IMR-90 (cell line): ENCODE measurements around the gene LGALS9. TPM values are rescaled to one million over a fixed set of nuclear protein-coding genes. Genes with fewer than 3 reads are reported as not detected.

Experiments used
- ATAC-seq: fragments of 200-7000 bp; cut with Tn5 transposase; 2 replicates; pipeline ENCODE4 v1.9.1; 2020; ENCODE audit warnings: low read depth, mild to moderate bottlenecking, moderate library complexity
- BruUV-seq: library from RNA; stranded (reverse); fragments of 400-500 nt; replicated peaks from 2 replicates; lab custom pipeline; 2021; lab: Mats Ljungman, UMichigan
- CTCF ChIA-PET: fragments of 300-600 bp; formaldehyde crosslinking; extraction: SDS; loops from one replicate; lab custom pipeline; 2021; ENCODE audit warnings: antibody characterized with exemption; lab: Yijun Ruan, JAX
- POLR2A ChIA-PET: fragments of 300-600 bp; sonication (Branson Sonifier 250); formaldehyde crosslinking; loops from one replicate; lab custom pipeline; 2022; ENCODE audit warnings: antibody characterized with exemption; ENCODE audit not compliant: unreplicated experiment; lab: Charles Lee
- DNase-seq: peaks from one replicate; pipeline ENCODE4 v3.0.0; 2013
- H2AFZ ChIP-seq: replicated peaks from 2 replicates; pipeline ENCODE3; 2013; ENCODE audit warnings: low read length, mild to moderate bottlenecking; ENCODE audit not compliant: poor library complexity
- H2AK5ac ChIP-seq: 2 replicates; pipeline ENCODE4 v1.6.1; 2013; ENCODE audit warnings: low read depth, low read length, inconsistent platforms
- H2AK9ac ChIP-seq: replicated peaks from 2 replicates; pipeline ENCODE3; 2013; ENCODE audit warnings: mild to moderate bottlenecking, low read depth, low read length, moderate library complexity; ENCODE audit not compliant: poor library complexity
- H2BK120ac ChIP-seq: 2 replicates; pipeline ENCODE4 v1.6.1; 2013; ENCODE audit warnings: low read depth, low read length, inconsistent platforms
- H2BK15ac ChIP-seq: 3 replicates; pipeline ENCODE4 v1.6.1; 2013; ENCODE audit warnings: low read depth, low read length, inconsistent platforms
- H2BK20ac ChIP-seq: 2 replicates; pipeline ENCODE4 v1.6.1; 2013; ENCODE audit warnings: low read depth, mild to moderate bottlenecking, inconsistent platforms, low read length, moderate library complexity
- H2BK5ac ChIP-seq: 2 replicates; pipeline ENCODE4 v1.6.1; 2013; ENCODE audit warnings: mild to moderate bottlenecking, low read depth, low read length, inconsistent platforms; ENCODE audit not compliant: poor library complexity, severe bottlenecking
- H3K14ac ChIP-seq: replicated peaks from 2 replicates; pipeline ENCODE4 v1.6.1; 2013; ENCODE audit warnings: low read depth, low read length, inconsistent platforms
- H3K18ac ChIP-seq: 2 replicates; pipeline ENCODE4 v1.6.1; 2013; ENCODE audit warnings: low read depth, low read length, control low read depth
- H3K23ac ChIP-seq: 2 replicates; pipeline ENCODE4 v1.6.1; 2013; ENCODE audit warnings: low read depth, low read length, inconsistent platforms
- H3K27ac ChIP-seq: 2 replicates; pipeline ENCODE4 v1.5.1; 2013; ENCODE audit warnings: mild to moderate bottlenecking, control low read depth, low read length; ENCODE audit not compliant: insufficient read depth
- H3K27me3 ChIP-seq: 2 replicates; pipeline ENCODE4 v1.6.1; 2013; ENCODE audit warnings: low read length; ENCODE audit not compliant: control insufficient read depth, insufficient read depth
- H3K36me3 ChIP-seq: 2 replicates; pipeline ENCODE4 v1.6.1; 2013; ENCODE audit warnings: low read length, mixed read lengths; ENCODE audit not compliant: control insufficient read depth, insufficient read depth
- H3K4ac ChIP-seq: 2 replicates; pipeline ENCODE4 v1.6.1; 2013; ENCODE audit warnings: low read depth, low read length, inconsistent platforms
- H3K4me1 ChIP-seq: 2 replicates; pipeline ENCODE4 v1.6.1; 2013; ENCODE audit warnings: low read length, mixed read lengths; ENCODE audit not compliant: control insufficient read depth, insufficient read depth
- H3K4me2 ChIP-seq: 2 replicates; pipeline ENCODE4 v1.6.1; 2013; ENCODE audit warnings: low read depth, mild to moderate bottlenecking, control low read depth, low read length, moderate library complexity
- H3K4me3 ChIP-seq: 2 replicates; pipeline ENCODE4 v1.5.1; 2013; ENCODE audit warnings: low read depth, mild to moderate bottlenecking, control low read depth, low read length, moderate library complexity; ENCODE audit not compliant: insufficient read depth
- H3K56ac ChIP-seq: 2 replicates; pipeline ENCODE4 v1.6.1; 2013; ENCODE audit warnings: low read length, inconsistent platforms; ENCODE audit not compliant: insufficient read depth; ENCODE audit errors: extremely low read depth
- H3K79me1 ChIP-seq, 2 experiments: 2 replicates each; pipeline ENCODE4 v1.6.1; 2013; ENCODE audit warnings: low read length in 2 of 2, inconsistent platforms in 1 of 2, low read depth in 1 of 2
- H3K9ac ChIP-seq: 2 replicates; pipeline ENCODE4 v1.6.1; 2013; ENCODE audit warnings: low read depth, low read length, control low read depth
- H3K9me1 ChIP-seq: 2 replicates; pipeline ENCODE4 v1.6.1; 2013; ENCODE audit warnings: low read length, inconsistent platforms; ENCODE audit not compliant: insufficient read depth
- H3K9me3 ChIP-seq: 2 replicates; pipeline ENCODE4 v1.6.1; 2013; ENCODE audit warnings: low read length; ENCODE audit not compliant: control insufficient read depth, insufficient read depth
- H4K20me1 ChIP-seq: 2 replicates; pipeline ENCODE4 v1.6.1; 2013; ENCODE audit warnings: low read length, inconsistent platforms; ENCODE audit not compliant: insufficient read depth
- H4K5ac ChIP-seq: 2 replicates; pipeline ENCODE4 v1.6.1; 2013; ENCODE audit warnings: mild to moderate bottlenecking, low read depth, low read length, control low read depth
- H4K8ac ChIP-seq, 2 experiments: 2 replicates each; pipeline ENCODE4 v1.6.1; 2013; ENCODE audit warnings: low read depth in 2 of 2, low read length in 2 of 2, control low read depth in 1 of 2, inconsistent platforms in 1 of 2
- H4K91ac ChIP-seq: 2 replicates; pipeline ENCODE4 v1.6.1; 2013; ENCODE audit warnings: low read depth, low read length, inconsistent platforms; ENCODE audit not compliant: insufficient read depth
- CTCF ChIP-seq: conservative IDR thresholded peaks from 2 replicates; pipeline ENCODE4 v1.5.1; 2012; ENCODE audit warnings: mild to moderate bottlenecking, low read depth, low read length, improper control_type of control experiment
- ELK1 ChIP-seq: fragments of 150-350 bp; IDR thresholded peaks from 2 replicates; pipeline ENCODE4 v1.6.1; 2016; ENCODE audit warnings: low read depth, mild to moderate bottlenecking, low read length, moderate library complexity, borderline replicate concordance
- FOS ChIP-seq: fragments of 150-350 bp; IDR thresholded peaks from 2 replicates; pipeline ENCODE4 v1.6.1; 2016; ENCODE audit warnings: low read depth, low read length
- POLR2A ChIP-seq: IDR thresholded peaks from 2 replicates; pipeline ENCODE4 v1.6.1; 2012; ENCODE audit warnings: mild to moderate bottlenecking, low read depth, low read length
- RAD21 ChIP-seq: IDR thresholded peaks from 2 replicates; pipeline ENCODE4 v1.6.1; 2012; ENCODE audit warnings: low read length, improper control_type of control experiment
- WGBS, 2 experiments: methylation state at CpG; one replicate each; pipeline versions ENCODE4 v1.1.5 to v1.1.7; 2013; ENCODE audit warnings: missing lambda C conversion rate in 2 of 2; ENCODE audit not compliant: insufficient read length in 1 of 2; ENCODE audit errors: extremely low coverage in 2 of 2; 5-methylcytosine and 5-hydroxymethylcytosine counted together
- dilution Hi-C: fragments of 300-500 bp; cut with HindIII; formaldehyde crosslinking; loops from one replicate; pipeline ENCODE4 v1.14.3; 2018; ENCODE audit warnings: low sequenced_read_pairs; ENCODE audit not compliant: unreplicated experiment
- in situ Hi-C: fragments of 300-500 bp; cut with MboI; formaldehyde crosslinking; loops from 3 replicates; pipeline ENCODE4 v1.14.3; 2019; ENCODE audit warnings: low sequenced_read_pairs, inconsistent platforms, mixed read lengths
- intact Hi-C: fragments of 100-400 bp; cut with micrococcal nuclease; formaldehyde crosslinking; loops from 2 replicates; pipeline ENCODE4 v1.10.0; 2022
- polyA plus RNA-seq, 3 experiments: library from polyadenylated mRNA; depleted of rRNA; stranded (reverse); fragments of >200 nt; gene quantifications; 2 replicates each; pipeline ENCODE4 v1.2.3, GENCODE V29; 2012; ENCODE audit warnings: low replicate concordance in 1 of 3
- total RNA-seq: library from RNA; depleted of rRNA; stranded (reverse); fragments of >200 nt; gene quantifications from 2 replicates; pipeline ENCODE4 v1.2.3, GENCODE V29; 2012

The LGALS9 gene
- total and polyA plus RNA-seq, 2 of the 4 experiments (the other 2 are of a cell fraction), result 0.54 to 2.5 TPM

- ATAC-seq (no peak; the same call in 1 of the 2 replicates), DNase-seq (no peak)
- ChIA-PET CTCF (interaction anchor here (0.6 kb wide), 1 partner anchor 161 kb away, joined by 6 read pairs; no protein-coding TSS in a partner anchor), POLR2A (no interaction called here)
- Histone ChIP-seq H3K9me3 (no peaks in the 10 kb centered on the region), H3K14ac (no peak overlapping the region), H3K36me3 (peaks cover 83% of the 10 kb centered on the region), H4K8ac (no peak overlapping the region), H4K91ac (no peak overlapping the region; the same call in 1 of the 2 replicates), H3K4me2 (no peak overlapping the region), H2AFZ (no peak overlapping the region), H3K9me1 (peaks cover 4% of the 10 kb centered on the region), H3K18ac (no peak overlapping the region), H3K4me1 (peaks cover 2% of the 10 kb centered on the region; the same call in 1 of the 2 replicates), H3K4me3 (no peak overlapping the region), H3K27ac (no peak overlapping the region), H2BK15ac (no peak overlapping the region), H3K4ac (no peak overlapping the region), H2BK20ac (no peak overlapping the region), H2BK5ac (no peak overlapping the region), H3K27me3 (no peaks in the 10 kb centered on the region), H2AK5ac (no peak overlapping the region; the same call in 1 of the 2 replicates), H3K56ac (no peak overlapping the region), H4K5ac (no peak overlapping the region), H3K9ac (no peak overlapping the region), H2AK9ac (no peak overlapping the region), H3K79me1 (peaks cover 3 to 9% of the 10 kb centered on the region in 2 experiments; a peak in 2 of 4 replicates), H3K23ac (0 out of 2 replicates have a peak overlapping the region, but pooled peaks have one; percentile 4), H4K20me1 (no peaks in the 10 kb centered on the region), H2BK120ac (no peak overlapping the region)
- dilution Hi-C loops (no loop called here), intact Hi-C loops (no loop called here), in situ Hi-C loops (loop anchor here (5.0 to 10.0 kb wide), 2 partner anchors 244 to 352 kb away; no protein-coding TSS in a partner anchor)
- TF ChIP-seq POLR2A (no peak), ELK1 (no peak), CTCF (no peak), RAD21 (no peak), FOS (no peak)
- BruUV-seq, result no TSS peak
- no CpG with 5 or more reads among the region's 9 CpGs for WGBS, 2 experiments
Measured at GRCh38 chr17:27596566-27597187, 34.3 kb upstream of the LGALS9 start.
